Neutrophil (primary cell): ENCODE results near the gene RPTOR.

Source experiments
- H3K27ac ChIP-seq: fragments of 200-600 bp; sonication (generic); 2 replicates; pipeline ENCODE4 v1.5.1; 2016; ENCODE audit warnings: mild to moderate bottlenecking, moderate library complexity
- H3K27me3 ChIP-seq: fragments of 200-600 bp; sonication (generic); 2 replicates; pipeline ENCODE4 v1.6.0; 2016; ENCODE audit warnings: mild to moderate bottlenecking
- H3K36me3 ChIP-seq: fragments of 200-600 bp; sonication (generic); 2 replicates; pipeline ENCODE4 v1.5.1; 2017
- H3K4me1 ChIP-seq, 2 experiments: fragments of 200-600 bp in 1 of 2; sonication (generic) in 1 of 2; 1 replicate in 1 of 2; 2 replicates in 1 of 2; pipeline versions ENCODE4 v1.5.1 to v1.6.1; 2013 to 2016; ENCODE audit warnings: low read depth in 1 of 2, low read length in 1 of 2, mild to moderate bottlenecking in 1 of 2, moderate library complexity in 1 of 2; ENCODE audit not compliant: control insufficient read depth in 1 of 2, insufficient read depth in 1 of 2
- H3K4me3 ChIP-seq, 2 experiments: fragments of 200-600 bp in 1 of 2; sonication (generic) in 1 of 2; 1 replicate in 1 of 2; 2 replicates in 1 of 2; pipeline ENCODE4 v1.5.1; 2013 to 2016; ENCODE audit warnings: low read depth in 1 of 2, low read length in 1 of 2, mild to moderate bottlenecking in 1 of 2, moderate library complexity in 1 of 2
- H3K9me3 ChIP-seq: fragments of 200-600 bp; sonication (generic); 2 replicates; pipeline ENCODE4 v1.5.1; 2016
- TF ChIP-seq, protein P1 (sequence below): fragments of 200-600 bp; sonication (generic); IDR thresholded peaks from 2 replicates; pipeline ENCODE4 v1.5.1; 2016; ENCODE audit warnings: antibody characterized with exemption

Gene RPTOR

DNA sequence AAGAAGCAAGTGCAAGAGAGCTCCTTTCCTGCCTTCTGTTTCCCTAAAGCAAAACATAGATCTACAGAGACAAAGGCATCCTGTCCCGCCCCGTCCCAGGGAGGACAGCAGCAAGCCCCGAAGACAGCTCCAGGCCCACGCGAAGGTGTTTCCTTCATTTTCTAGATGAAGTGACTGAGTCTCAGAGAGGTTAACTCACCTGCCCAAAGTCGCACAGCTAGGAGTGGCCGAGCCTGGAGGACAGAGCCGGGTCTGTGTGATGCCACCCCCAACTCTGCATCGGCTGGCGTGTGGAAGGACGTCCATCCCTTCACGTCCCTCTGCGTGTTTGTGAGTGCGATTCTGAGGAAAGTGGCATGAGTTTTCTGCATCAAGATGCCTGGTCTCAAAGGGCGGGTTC, 259.8 kb downstream of the RPTOR start:
- Histone ChIP-seq H3K27ac (no peak overlapping the region), H3K4me1 (no peaks in the 10 kb centered on the region), H3K4me3 (no peak overlapping the region), H3K9me3 (no peaks in the 10 kb centered on the region), H3K27me3 (no peaks in the 10 kb centered on the region), H3K36me3 (no peaks in the 10 kb centered on the region)
- TF ChIP-seq, protein P1, sequence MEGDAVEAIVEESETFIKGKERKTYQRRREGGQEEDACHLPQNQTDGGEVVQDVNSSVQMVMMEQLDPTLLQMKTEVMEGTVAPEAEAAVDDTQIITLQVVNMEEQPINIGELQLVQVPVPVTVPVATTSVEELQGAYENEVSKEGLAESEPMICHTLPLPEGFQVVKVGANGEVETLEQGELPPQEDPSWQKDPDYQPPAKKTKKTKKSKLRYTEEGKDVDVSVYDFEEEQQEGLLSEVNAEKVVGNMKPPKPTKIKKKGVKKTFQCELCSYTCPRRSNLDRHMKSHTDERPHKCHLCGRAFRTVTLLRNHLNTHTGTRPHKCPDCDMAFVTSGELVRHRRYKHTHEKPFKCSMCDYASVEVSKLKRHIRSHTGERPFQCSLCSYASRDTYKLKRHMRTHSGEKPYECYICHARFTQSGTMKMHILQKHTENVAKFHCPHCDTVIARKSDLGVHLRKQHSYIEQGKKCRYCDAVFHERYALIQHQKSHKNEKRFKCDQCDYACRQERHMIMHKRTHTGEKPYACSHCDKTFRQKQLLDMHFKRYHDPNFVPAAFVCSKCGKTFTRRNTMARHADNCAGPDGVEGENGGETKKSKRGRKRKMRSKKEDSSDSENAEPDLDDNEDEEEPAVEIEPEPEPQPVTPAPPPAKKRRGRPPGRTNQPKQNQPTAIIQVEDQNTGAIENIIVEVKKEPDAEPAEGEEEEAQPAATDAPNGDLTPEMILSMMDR: no peak

DNA sequence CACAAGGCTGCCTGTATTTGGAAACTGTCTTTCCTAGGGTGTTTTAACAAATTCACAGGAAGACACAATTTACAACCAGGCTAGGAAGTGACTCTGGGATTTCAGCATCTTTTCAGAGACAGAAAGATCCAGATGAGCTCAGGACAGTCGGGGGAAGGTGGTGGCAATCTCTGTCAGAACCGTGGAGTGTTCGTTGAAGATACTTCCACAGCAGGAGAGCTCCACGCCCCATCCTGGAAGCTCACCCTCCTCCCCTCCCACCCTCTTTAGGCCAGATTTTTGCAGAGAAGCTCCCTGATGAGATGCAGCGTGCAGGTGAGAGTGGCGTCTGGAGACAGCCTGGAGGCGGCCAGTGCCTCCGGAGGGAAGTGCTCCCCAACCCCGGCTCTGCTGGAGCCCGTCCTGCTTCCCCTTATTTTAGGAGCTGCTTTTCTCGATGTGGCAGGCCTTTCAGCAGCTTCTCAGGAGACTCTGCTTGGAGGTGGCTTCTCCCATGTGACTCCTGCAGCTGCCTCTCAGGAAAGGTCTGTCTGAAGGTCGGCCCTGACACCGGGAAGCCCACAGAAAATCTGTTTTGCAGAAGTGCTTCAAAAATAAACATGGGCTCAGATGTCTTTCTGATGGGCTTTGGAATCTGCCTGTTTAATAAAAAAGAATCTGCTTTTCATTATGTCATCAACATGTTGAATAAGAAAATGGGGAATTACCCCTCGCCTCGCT, 260.6 kb downstream of the RPTOR start:
- TF ChIP-seq, protein P1: no peak
- no peaks in the 10 kb centered on the region for H3K9me3 ChIP-seq
- H3K27ac ChIP-seq: no peak overlapping the region
- no peaks in the 10 kb centered on the region for H3K27me3 ChIP-seq
- no peaks in the 10 kb centered on the region for H3K4me1 ChIP-seq
- no peaks in the 10 kb centered on the region for H3K36me3 ChIP-seq
- H3K4me3 ChIP-seq: no peak overlapping the region

DNA sequence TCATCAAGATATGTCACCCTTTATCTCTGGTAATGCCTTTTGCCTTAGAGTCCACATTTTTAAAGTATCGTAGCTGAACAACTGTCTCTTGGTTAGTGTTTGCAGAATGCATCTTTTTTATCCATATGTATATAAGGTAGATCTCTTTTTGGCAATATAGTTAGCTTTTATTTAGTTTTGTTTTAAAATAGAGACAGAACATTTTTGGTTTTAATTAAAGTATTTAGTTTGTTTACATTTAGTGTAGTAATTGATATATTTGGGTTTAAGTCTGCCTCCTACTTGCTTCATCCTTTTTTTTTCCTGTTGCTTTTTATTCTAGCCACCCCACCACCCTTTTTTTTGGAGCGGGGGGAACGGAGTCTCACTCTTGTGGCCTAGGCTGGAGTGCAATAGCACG, 262.4 kb downstream of the RPTOR start:
- Histone ChIP-seq H3K4me1 (no peaks in the 10 kb centered on the region), H3K4me3 (no peak overlapping the region), H3K9me3 (no peaks in the 10 kb centered on the region), H3K27me3 (no peaks in the 10 kb centered on the region), H3K27ac (no peak overlapping the region), H3K36me3 (no peaks in the 10 kb centered on the region)
- TF ChIP-seq, protein P1: no peak

DNA sequence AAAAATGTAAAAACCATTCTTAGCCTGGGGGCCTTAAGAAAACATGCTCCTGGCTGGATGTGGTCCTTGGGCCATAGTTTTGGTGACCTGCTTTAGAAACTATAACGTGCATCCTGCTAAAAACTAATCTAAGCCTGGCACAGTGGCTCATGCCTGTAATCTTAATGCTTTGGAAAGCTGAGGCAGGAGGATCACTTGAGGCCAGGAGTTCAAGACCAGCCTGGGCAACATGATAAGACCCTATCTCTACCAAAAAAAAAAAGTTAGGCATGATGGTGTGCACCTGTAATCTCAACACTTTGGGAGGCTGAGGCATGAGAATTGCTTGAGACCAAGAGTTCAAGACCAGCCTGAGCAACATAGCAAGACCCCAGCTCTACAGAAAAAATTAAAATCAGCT, 263.2 kb downstream of the RPTOR start:
- no peaks in the 10 kb centered on the region for H3K36me3 ChIP-seq
- TF ChIP-seq, protein P1: no peak
- H3K27me3 ChIP-seq: no peaks in the 10 kb centered on the region
- H3K4me1 ChIP-seq: no peaks in the 10 kb centered on the region
- no peaks in the 10 kb centered on the region for H3K9me3 ChIP-seq
- H3K27ac ChIP-seq: no peak overlapping the region
- no peak overlapping the region for H3K4me3 ChIP-seq

DNA sequence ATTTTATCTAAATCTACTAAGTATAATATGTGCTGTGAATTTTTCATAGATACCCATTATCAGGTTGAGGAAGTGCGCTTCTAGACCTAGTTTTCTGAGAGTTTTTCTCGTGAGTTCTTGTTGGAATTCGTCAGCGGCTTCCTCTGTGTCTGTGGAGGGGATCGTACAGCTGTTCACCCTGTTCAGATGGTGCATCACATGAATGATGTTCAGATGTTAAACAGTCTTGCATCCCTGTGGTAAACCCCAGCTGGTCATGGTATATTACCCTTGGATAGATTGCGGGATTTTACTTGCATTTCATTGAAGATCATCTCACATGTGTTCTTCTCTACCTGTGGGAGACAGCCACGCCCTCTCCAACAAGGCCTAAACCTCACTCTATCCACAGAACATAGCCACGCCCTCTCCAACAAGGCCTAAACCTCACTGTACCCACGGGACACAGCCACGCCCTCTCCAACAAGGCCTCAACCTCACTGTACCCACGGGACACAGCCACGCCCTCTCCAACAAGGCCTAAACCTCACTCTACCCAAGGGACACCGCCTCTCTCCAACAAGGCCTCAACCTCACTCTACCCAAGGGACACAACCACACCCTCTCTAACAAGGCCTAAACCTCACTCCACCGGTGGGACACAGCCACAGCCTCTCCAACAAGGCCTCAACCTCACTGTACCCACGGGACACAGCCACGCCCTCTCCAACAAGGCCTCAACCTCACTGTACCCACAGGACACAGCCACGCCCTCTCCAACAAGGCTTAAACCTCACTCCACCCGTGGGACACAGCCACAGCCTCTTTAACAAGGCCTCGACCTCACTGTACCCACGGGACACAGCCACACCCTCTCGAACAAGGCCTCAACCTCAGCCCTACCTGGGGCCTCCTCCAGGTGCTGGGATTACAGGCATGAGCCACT, 266.8 kb downstream of the RPTOR start:
- H3K4me1 ChIP-seq: no peaks in the 10 kb centered on the region
- no peaks in the 10 kb centered on the region for H3K9me3 ChIP-seq
- H3K27ac ChIP-seq: no peak overlapping the region
- no peak overlapping the region for H3K4me3 ChIP-seq
- TF ChIP-seq, protein P1: no peak
- no peaks in the 10 kb centered on the region for H3K36me3 ChIP-seq
- no peaks in the 10 kb centered on the region for H3K27me3 ChIP-seq
